A549 (cell line): ENCODE results near the gene COL19A1. TPM values are rescaled to one million over a fixed set of nuclear protein-coding genes. Genes with fewer than 3 reads are reported as not detected.

Experiments
- ATAC-seq, 2 experiments: fragments of 200-7000 bp in 1 of 2; fragments of >200 bp in 1 of 2; cut with Nextera tagmentation in 1 of 2; cut with Tn5 transposase in 1 of 2; 3 replicates each; pipeline versions ENCODE4 v1.8.0 to v1.9.1; 2018 to 2020; ENCODE audit warnings: mild to moderate bottlenecking in 1 of 2, moderate library complexity in 1 of 2
- CTCF ChIA-PET: fragments of 300-600 bp; sonication (Branson Sonifier 250); formaldehyde crosslinking; extraction: SDS; loops from one replicate; lab custom pipeline; 2021; ENCODE audit warnings: antibody characterized with exemption, inconsistent platforms; lab: Yijun Ruan, JAX
- POLR2A ChIA-PET: fragments of 350-600 bp; formaldehyde crosslinking; extraction: SDS; loops from one replicate; lab custom pipeline; 2021; ENCODE audit warnings: antibody characterized with exemption, inconsistent platforms; lab: Yijun Ruan, JAX
- DNase-seq, 2 experiments: peaks; one replicate each; pipeline versions ENCODE4 v3.0.0 to v3.0.0-alpha.2; 2011 to 2016; ENCODE audit warnings: low read depth in 1 of 2, low spot score in 1 of 2
- FAIRE-seq: peaks from 2 replicates; lab custom pipeline; 2011; peaks lifted over from hg19 to GRCh38; lab: Jason Lieb, UNC
- H3K27ac ChIP-seq, 2 experiments: fragments of >200 bp; sonication (Bioruptor Twin); formaldehyde crosslinking; 3 replicates each; pipeline ENCODE4 v1.5.1; 2016 to 2017
- H3K4me1 ChIP-seq: fragments of >200 bp; sonication (Bioruptor Twin); formaldehyde crosslinking; 3 replicates; pipeline ENCODE4 v1.6.1; 2016
- H3K4me2 ChIP-seq: fragments of >200 bp; sonication (Bioruptor Twin); formaldehyde crosslinking; 3 replicates; pipeline ENCODE4 v1.6.1; 2016
- H3K4me3 ChIP-seq: fragments of >200 bp; sonication (Bioruptor Twin); formaldehyde crosslinking; 3 replicates; pipeline ENCODE4 v1.5.1; 2016
- H3K9me3 ChIP-seq: fragments of >200 bp; sonication (Bioruptor Twin); formaldehyde crosslinking; 3 replicates; pipeline ENCODE4 v1.6.1; 2016
- ATOH8 ChIP-seq: fragments of 250-450 bp; sonication (Bioruptor Pico); IDR thresholded peaks from 2 replicates; pipeline ENCODE4 v1.5.0; 2020; ENCODE audit warnings: low read depth, mild to moderate bottlenecking, moderate library complexity
- BHLHE40 ChIP-seq: IDR thresholded peaks from 2 replicates; pipeline ENCODE4 v1.6.1; 2012; ENCODE audit warnings: low read depth, low read length, inconsistent platforms
- CBX8 ChIP-seq: fragments of 200-600 bp; sonication (generic); IDR thresholded peaks from 2 replicates; pipeline ENCODE4 v1.6.1; 2016
- CEBPB ChIP-seq, 2 experiments: fragments of >200 bp in 1 of 2; sonication (Bioruptor Twin) in 1 of 2; formaldehyde crosslinking in 1 of 2; IDR thresholded peaks; 2 replicates each; pipeline ENCODE4 v1.6.1; 2012 to 2016
- E2F6 ChIP-seq: IDR thresholded peaks from 2 replicates; pipeline ENCODE4 v1.6.1; 2012; ENCODE audit warnings: low read depth, borderline replicate concordance
- EHF ChIP-seq: fragments of 250-450 bp; sonication (Bioruptor Pico); IDR thresholded peaks from 2 replicates; pipeline ENCODE4 v1.5.0; 2020; ENCODE audit warnings: mild to moderate bottlenecking
- ELK1 ChIP-seq: fragments of 150-350 bp; IDR thresholded peaks from 2 replicates; pipeline ENCODE4 v1.6.1; 2014; ENCODE audit warnings: low read depth, mild to moderate bottlenecking, low read length
- HEYL ChIP-seq: fragments of 250-450 bp; sonication (Bioruptor Pico); IDR thresholded peaks from 2 replicates; pipeline ENCODE4 v1.8.0; 2021; ENCODE audit warnings: mild to moderate bottlenecking, moderate library complexity
- HOXA7 ChIP-seq: fragments of 250-450 bp; sonication (Bioruptor Pico); IDR thresholded peaks from 2 replicates; pipeline ENCODE4 v1.5.0; 2020; ENCODE audit warnings: mild to moderate bottlenecking, moderate library complexity
- KDM1A ChIP-seq: fragments of 200-600 bp; sonication (generic); IDR thresholded peaks from 2 replicates; pipeline ENCODE4 v1.6.1; 2016; ENCODE audit warnings: low read depth, mild to moderate bottlenecking
- KDM5A ChIP-seq: fragments of 200-600 bp; sonication (generic); IDR thresholded peaks from 2 replicates; pipeline ENCODE4 v1.6.1; 2016; ENCODE audit warnings: antibody characterized with exemption, mild to moderate bottlenecking
- MAFK ChIP-seq: fragments of 450-650 bp; IDR thresholded peaks from 2 replicates; pipeline ENCODE4 v1.6.1; 2014; ENCODE audit not compliant: partially characterized antibody
- NR3C1 ChIP-seq: fragments of >200 bp; sonication (Bioruptor Twin); formaldehyde crosslinking; IDR thresholded peaks from 3 replicates; pipeline ENCODE4 v1.6.1; 2017
- PHF8 ChIP-seq: fragments of 200-600 bp; sonication (generic); IDR thresholded peaks from 2 replicates; pipeline ENCODE4 v1.6.1; 2016; ENCODE audit warnings: low read depth, mild to moderate bottlenecking, antibody characterized with exemption, moderate library complexity, borderline replicate concordance
- RAD21 ChIP-seq, 2 experiments: fragments of >200 bp in 1 of 2; sonication (Bioruptor Twin) in 1 of 2; formaldehyde crosslinking in 1 of 2; IDR thresholded peaks in 1 of 2; conservative IDR thresholded peaks in 1 of 2; 2 replicates in 1 of 2; 3 replicates in 1 of 2; pipeline ENCODE4 v1.6.1; 2012 to 2018; ENCODE audit warnings: inconsistent platforms in 1 of 2
- REST ChIP-seq: fragments of 200-600 bp; sonication (generic); IDR thresholded peaks from 2 replicates; pipeline ENCODE4 v1.6.1; 2016; ENCODE audit warnings: antibody characterized with exemption, mild to moderate bottlenecking, moderate library complexity
- RFX5 ChIP-seq: fragments of 450-650 bp; IDR thresholded peaks from 2 replicates; pipeline ENCODE4 v1.7.1; 2014; ENCODE audit warnings: antibody characterized with exemption, mild to moderate bottlenecking, moderate library complexity
- SREBF2 ChIP-seq: fragments of 450-650 bp; IDR thresholded peaks from 2 replicates; pipeline ENCODE4 v1.6.1; 2014; ENCODE audit warnings: mild to moderate bottlenecking, moderate library complexity
- TP53 ChIP-seq: fragments of 250-450 bp; sonication (Bioruptor Pico); IDR thresholded peaks from 2 replicates; pipeline ENCODE4 v1.5.0; 2021; ENCODE audit warnings: mild to moderate bottlenecking, moderate library complexity
- USF2 ChIP-seq: fragments of 450-650 bp; IDR thresholded peaks from 2 replicates; pipeline ENCODE4 v1.6.1; 2014; ENCODE audit warnings: antibody characterized with exemption
- ZC3H11A ChIP-seq: fragments of 450-650 bp; IDR thresholded peaks from 2 replicates; pipeline ENCODE4 v1.6.1; 2014; ENCODE audit warnings: antibody characterized with exemption, mild to moderate bottlenecking
- ZFP36 ChIP-seq: fragments of 450-650 bp; IDR thresholded peaks from 2 replicates; pipeline ENCODE4 v1.6.1; 2014; ENCODE audit warnings: borderline replicate concordance; ENCODE audit not compliant: partially characterized antibody
- WGBS: methylation state at CpG from one replicate; pipeline ENCODE4 v1.1.6; 2017; ENCODE audit errors: missing lambda C conversion rate; 5-methylcytosine and 5-hydroxymethylcytosine counted together
- polyA plus RNA-seq, 4 experiments: library from polyadenylated mRNA; depleted of rRNA in 3 of 4; stranded (reverse); fragments of >200 nt; fragmentation: RNase III in 1 of 4; extraction: RNeasy Plus Mini Kit Qiagen cat#74134 plus additional on column Dnase treatment in 1 of 4; gene quantifications; 2 replicates in 3 of 4; 3 replicates in 1 of 4; pipeline ENCODE4 v1.2.3, GENCODE V29; 2011 to 2017

The COL19A1 gene
- polyA plus RNA-seq, 2 of the 4 experiments (the other 2 are of a cell fraction) = not detected

- no peak for TF ChIP-seq NR3C1
Observed at GRCh38 chr6:70061546-70061945, 195.2 kb downstream of the COL19A1 start (continued).

- WGBS = 23% methylated on average over 1 of the region's 1 CpG
Observed at GRCh38 chr6:70062010-70062409, 195.7 kb downstream of the COL19A1 start.

GRCh38 chr6:70072540-70073179 lies 206.3 kb downstream of the COL19A1 start:
- H3K4me1 ChIP-seq = no peaks in the 10 kb centered on the region
- H3K4me2 ChIP-seq = no peak overlapping the region
- no peak overlapping the region for H3K27ac ChIP-seq
- no peak for DNase-seq
- ChIA-PET POLR2A (no interaction called here), CTCF (no interaction called here)
- TF ChIP-seq ZFP36 (no peak), ZC3H11A (0 out of 2 replicates have a peak, but pooled peaks have one; percentile 25)
- FAIRE-seq = no peak
- no peak for ATAC-seq
- WGBS = 0% methylated on average over 1 of the region's 1 CpG
- H3K9me3 ChIP-seq = no peaks in the 10 kb centered on the region
- no peak overlapping the region for H3K4me3 ChIP-seq

More at GRCh38 chr6:70062010-70062409, 195.7 kb downstream of the COL19A1 start:
- ATAC-seq (no peak), DNase-seq (no peak), FAIRE-seq (no peak)
- CTCF ChIA-PET = no interaction called here
- Histone ChIP-seq H3K9me3 (no peaks in the 10 kb centered on the region), H3K4me3 (no peak overlapping the region), H3K4me2 (no peak overlapping the region), H3K4me1 (no peaks in the 10 kb centered on the region), H3K27ac (no peak overlapping the region)
- POLR2A ChIA-PET = no interaction called here
- TF ChIP-seq MAFK = peak; percentile 32
- no peak for TF ChIP-seq EHF

GRCh38 chr6:70073637-70074036 lies 207.3 kb downstream of the COL19A1 start:
- CTCF ChIA-PET = no interaction called here
- no peak overlapping the region for H3K4me2 ChIP-seq
- POLR2A ChIA-PET = no interaction called here
- H3K4me1 ChIP-seq = no peaks in the 10 kb centered on the region
- TF ChIP-seq HOXA7 (CRISPR knock-in tag) (no peak), ZC3H11A (no peak), RFX5 (no peak), CEBPB (IDR thresholded peaks at IDR 0.05) (no peak), NR3C1 (no peak), BHLHE40 (no peak), MAFK (peak; percentile 16)
- TF ChIP-seq, all 56 proteins: peak for 1
- Histone ChIP-seq H3K4me3 (no peak overlapping the region), H3K27ac (no peak overlapping the region), H3K9me3 (no peaks in the 10 kb centered on the region)
- no peak for DNase-seq
- no peak for FAIRE-seq
- ATAC-seq = no peak

GRCh38 chr6:70079241-70079640 lies 212.9 kb downstream of the COL19A1 start:
- ChIA-PET POLR2A (no interaction called here), CTCF (no interaction called here)
- Histone ChIP-seq H3K9me3 (no peaks in the 10 kb centered on the region), H3K27ac (no peak overlapping the region), H3K4me1 (no peaks in the 10 kb centered on the region), H3K4me2 (no peak overlapping the region), H3K4me3 (no peak overlapping the region)
- DNase-seq (no peak), FAIRE-seq (no peak), ATAC-seq (no peak)
- 53% methylated on average over 3 of the region's 3 CpGs for WGBS
- TF ChIP-seq USF2 = no peak
- TF ChIP-seq TP53 (CRISPR knock-in tag) = no peak
- TF ChIP-seq BHLHE40 = no peak
- TF ChIP-seq ATOH8 (CRISPR knock-in tag) = no peak
- no peak for TF ChIP-seq REST
- TF ChIP-seq PHF8 = no peak
- TF ChIP-seq KDM5A = no peak
- no peak for TF ChIP-seq E2F6
- TF ChIP-seq ELK1 = no peak
- no peak for TF ChIP-seq ZFP36
- no peak for TF ChIP-seq HEYL (CRISPR knock-in tag)
- TF ChIP-seq SREBF2 = no peak
- no peak for TF ChIP-seq RAD21 (conservative IDR thresholded peaks at IDR 0.05 in 1 of 2, IDR thresholded peaks at IDR 0.05 in 1 of 2)
- TF ChIP-seq CBX8 = no peak
- TF ChIP-seq KDM1A = no peak
